NCI-H1694 treated with DMSO at 0.1 percent for 48 hours (cell line): ENCODE data around the gene ENTPD8.

Experiments used
- DNase-seq: peaks from one replicate; lab custom pipeline; 2025; lab: John Stamatoyannopoulos, UW

ENTPD8 gene

DNA sequence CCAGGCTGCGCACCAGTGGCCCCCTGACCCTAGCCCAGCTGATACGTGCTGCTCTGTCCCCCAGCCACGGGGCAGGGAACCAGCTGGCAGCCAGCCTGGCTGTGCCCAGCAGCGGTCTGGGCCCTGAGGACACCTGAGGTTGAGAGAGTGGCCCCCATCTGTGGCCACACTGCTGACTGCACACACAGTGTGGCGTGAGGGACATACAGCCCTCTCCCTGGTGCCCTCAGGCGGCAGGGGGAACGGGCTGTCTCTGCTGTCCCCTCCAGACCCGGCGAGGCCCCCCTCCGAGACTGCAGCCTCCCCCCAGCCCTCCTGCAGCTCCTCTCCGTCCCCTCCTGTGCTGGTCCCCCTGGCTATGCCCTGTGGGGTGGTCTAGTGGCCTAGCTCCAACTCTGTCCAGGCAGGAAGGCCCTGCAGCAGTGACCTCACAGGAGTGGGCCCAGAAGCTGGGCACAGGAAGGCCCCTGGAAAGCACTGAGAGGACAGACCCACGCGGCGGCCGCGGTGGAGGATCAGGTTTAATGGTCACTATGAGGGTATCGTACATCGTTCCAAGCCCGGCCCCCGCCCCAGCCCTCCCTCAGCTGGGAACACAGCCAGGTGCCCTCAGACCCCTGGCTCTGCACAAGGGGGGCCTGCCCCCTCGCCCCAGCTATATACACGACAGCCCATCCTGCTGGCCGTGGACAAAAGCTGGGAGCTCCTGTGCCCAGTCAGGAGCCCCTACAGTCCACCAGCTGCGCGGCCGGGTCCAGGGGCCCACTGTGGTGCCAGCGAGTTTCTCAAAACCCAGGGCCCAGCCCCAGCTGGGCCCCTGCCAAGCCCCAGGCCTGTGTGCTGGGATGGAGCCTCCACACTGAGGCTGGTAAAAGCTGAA is 6.8 kb upstream of the ENTPD8 start:
- no peak for DNase-seq

- no peak for DNase-seq
Measured at GRCh38 chr9:137446851-137447471, 5.8 kb upstream of the ENTPD8 start.

GRCh38 chr9:137445930-137446431 is 4.8 kb upstream of the ENTPD8 start:
- DNase-seq = peak; percentile 9

DNA sequence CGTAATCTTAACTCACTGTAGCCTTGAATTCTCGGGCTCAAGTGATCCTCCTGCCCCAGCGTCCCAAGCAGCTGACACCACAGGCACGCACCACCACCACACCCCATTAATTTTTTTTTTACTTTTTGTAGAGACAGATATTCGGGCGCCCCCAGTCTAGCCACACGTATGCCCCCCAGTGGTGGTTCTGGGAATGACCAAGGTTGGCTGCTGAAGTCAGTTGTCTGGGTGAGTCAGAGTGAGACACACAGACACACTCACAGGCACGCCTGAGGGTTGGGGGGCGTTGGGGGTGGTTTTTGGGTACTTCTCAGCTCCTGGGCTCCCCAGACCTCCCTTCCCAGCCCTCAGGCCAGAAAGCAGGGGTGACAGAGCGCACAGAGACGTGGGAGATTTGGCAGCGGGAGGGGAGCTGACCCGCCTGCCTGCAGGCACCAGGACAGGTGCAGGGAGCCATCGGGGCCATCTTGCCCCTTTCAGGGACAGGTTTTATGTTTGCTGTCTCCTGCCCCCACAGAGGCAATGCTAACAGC is 4.2 kb upstream of the ENTPD8 start:
- peak; percentile 6 for DNase-seq

GRCh38 chr9:137444106-137444790 is 3.1 kb upstream of the ENTPD8 start:
- no peak for DNase-seq

DNA sequence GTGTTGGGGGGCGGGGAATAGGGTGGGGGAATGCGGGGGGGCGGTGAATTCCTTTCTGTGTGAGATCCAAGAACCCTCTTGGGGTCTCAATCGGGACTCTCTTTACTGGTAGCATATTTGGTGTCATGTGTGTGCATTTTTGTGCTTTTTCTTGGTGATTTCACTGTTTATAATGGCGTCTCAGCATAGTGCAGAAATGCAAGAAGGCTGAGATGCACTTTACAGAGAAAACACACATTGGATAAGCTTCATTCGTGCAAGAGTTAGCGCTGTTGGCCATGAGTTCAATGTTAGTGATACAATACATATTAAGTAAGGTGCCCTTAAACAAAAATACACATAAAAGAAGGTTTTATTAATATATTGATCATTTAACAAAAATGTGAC is 771 bp upstream of the ENTPD8 start:
- no peak for DNase-seq

DNA sequence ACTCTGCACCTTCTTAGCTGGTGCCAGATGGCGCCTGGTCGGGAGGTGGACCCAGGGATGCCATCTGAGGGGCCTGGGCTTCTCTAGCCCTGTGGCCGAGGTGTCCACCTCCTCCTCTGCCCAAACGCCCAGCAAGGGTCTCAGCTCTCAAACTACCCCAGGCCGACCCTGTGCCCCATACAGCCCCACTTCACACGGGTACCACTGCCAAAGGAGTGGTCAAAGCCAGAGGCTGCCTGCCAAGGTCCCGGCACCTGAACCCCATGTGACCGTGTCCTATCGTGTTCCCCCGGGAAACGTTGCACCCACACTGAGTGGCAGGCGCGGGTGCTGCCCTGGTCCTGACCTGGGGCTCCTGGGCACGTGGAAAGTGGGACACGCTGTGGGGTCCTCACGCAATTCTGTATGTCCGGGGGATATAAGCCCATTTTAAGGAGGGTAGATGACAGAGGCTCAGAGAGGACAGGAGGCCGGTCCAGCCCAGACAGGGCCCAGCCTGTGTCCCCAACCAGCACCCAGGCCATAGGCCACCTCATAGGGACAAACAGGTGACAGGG is 1.9 kb downstream of the ENTPD8 start:
- DNase-seq = no peak

- DNase-seq = no peak
Measured at GRCh38 chr9:137438591-137439157, 2.5 kb downstream of the ENTPD8 start.

GRCh38 chr9:137437691-137438590 is 3.2 kb downstream of the ENTPD8 start:
- DNase-seq = no peak

DNA sequence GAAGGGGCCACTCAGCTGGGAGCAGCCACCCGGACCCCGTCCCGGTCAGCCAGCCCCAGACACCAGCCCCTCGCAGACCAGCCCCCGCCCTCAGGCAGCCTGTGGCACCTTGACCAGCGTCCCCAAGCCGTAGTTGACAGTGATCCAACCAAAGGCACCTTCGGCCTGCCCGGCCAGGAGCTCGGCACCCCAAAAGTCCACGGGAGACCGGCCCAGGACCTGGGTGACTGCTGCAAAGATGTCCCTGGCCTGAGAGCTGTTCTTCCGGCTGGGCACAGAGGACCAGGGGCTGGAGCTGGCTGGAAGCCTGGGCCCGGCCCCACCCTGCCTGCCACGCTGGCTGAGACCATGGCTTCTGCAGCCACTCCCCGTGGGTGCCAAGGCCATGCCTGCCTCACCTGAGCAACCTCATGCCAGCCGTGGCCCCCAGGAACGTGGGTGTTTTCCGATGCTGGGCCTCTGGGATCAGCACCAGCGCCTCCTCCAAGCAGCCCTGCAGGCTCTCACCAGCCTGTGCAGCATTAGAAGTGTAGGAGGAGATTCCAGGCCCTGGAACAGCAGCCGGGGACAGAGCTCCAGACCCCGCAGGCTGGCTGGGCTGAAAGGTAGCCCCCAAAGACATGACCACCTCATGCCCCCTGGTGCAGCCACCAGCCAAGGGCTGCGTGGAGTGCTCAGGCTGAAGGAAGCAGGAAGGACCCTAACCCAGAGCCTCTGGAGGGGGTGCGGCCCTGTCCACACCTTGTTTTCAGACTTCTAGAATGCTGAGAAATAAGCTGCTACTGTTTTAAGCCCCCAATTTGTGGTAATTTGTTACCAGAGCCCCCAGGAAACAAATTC is 4.2 kb downstream of the ENTPD8 start:
- no peak for DNase-seq

DNA sequence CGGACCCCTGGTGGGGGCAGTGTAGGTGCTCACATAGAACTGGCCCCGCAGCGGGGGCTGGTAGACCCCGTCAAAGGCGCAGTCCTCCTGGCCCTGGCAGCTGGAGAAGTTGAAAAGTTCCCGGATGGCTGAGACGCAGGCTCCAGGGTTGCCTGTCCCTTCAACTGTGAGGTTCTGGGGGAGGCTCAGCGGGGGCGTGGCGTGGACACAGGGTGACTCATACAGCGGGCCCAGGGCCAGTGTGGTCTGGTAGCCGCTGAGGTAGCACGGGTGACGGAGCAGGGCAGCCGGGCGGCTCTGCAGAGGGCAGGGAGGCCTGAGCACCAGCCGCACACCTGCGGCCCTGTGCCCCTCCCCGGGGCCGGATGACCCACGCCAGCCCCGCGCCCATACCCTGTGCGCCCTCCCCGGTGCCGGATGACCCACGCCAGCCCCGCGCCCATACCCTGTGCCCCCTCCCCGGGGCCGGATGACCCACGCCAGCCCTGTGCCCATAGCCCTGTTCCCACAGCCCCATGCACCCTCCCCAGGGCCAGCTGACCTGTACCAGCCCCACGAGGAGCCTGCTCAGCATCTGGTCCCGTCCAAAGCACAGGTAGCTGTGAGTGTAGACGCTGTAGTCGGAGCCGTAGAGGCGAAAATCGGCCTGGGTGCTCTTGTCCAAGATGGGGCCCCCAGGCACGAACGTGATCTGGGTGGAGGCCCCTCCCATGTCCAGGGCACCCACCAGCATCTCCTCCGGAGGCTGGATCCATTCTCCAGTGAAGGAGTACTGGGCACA is 5.0 kb downstream of the ENTPD8 start:
- no peak for DNase-seq

GRCh38 chr9:137435381-137435891 is 5.7 kb downstream of the ENTPD8 start:
- DNase-seq = no peak

DNA sequence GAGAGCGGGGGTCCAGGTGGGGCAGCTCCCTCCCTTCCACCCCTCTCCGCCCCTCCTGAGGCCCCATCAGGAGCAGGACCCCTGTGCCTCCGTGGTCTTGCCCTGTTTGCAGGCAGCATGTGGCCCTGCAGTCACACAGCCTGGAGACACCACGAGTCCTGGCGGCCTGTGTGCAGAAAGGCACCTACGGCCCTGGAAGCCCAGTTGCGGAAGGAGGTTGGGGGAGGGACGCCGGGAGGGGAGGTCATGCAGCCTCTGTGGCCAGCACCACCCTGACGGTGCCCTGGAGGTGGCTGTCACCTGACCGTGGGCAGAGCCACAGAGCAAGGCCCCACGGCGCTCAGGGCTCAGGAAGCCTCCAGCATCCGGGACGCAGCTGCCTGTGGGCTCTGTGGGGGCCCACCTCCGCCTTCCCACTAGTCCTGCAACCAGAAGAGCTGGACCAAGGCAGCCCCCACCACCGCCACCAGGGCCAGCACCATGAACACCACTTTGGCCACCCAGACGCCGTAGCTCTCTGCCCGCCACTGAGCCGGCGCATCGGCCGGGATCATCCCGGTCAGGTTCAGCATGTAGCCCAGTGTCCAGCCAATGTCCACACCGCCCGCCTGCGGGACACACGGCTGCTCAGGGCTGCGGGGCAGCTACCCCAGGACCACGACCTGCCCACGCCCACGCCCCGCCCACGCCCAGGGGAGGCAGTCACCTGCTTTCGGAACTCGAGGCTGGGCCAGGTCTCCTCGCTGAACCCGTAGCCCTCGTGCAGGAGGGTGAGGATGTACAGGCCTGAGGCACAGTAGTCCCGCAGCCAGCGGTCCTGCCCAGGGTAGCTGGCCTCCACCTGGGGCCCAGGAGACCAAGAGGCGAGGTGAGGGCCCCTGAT is 6.4 kb downstream of the ENTPD8 start:
- DNase-seq = no peak

- DNase-seq = no peak
Measured at GRCh38 chr9:137433916-137434431, 7.2 kb downstream of the ENTPD8 start.

- DNase-seq = no peak
Measured at GRCh38 chr9:137433349-137433915, 7.7 kb downstream of the ENTPD8 start.

GRCh38 chr9:137432687-137433348 is 8.3 kb downstream of the ENTPD8 start:
- no peak for DNase-seq
